ENCODE data around the gene JMJD7.

DNA sequence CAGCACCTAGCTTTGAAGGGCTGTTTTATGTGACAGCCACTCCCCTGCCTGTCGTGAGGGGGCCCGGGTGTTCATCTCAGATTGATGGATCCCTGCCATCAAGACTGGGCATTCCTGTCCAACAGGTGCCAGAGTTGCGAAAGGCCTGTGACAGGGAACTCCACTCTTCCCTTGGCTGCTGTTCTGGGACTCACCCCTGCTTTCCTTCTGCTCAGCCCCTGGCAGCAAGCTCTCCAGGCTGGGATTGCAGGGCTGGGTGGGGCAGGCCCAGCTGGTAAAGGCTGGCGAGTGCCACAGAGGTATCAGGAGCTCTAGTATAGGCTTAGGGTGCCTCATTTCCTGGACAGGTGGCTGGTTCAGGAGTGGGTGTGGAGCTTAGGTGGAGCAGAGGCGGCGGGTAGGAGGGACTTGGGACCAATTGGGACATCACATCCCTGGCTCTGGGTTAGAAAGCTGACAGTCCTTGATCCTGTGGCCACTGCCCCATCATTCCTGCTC lies 10.6 kb downstream of the JMJD7 start, which contains the start of gene PLA2G4B:
- TF ChIP-seq, protein P1, sequence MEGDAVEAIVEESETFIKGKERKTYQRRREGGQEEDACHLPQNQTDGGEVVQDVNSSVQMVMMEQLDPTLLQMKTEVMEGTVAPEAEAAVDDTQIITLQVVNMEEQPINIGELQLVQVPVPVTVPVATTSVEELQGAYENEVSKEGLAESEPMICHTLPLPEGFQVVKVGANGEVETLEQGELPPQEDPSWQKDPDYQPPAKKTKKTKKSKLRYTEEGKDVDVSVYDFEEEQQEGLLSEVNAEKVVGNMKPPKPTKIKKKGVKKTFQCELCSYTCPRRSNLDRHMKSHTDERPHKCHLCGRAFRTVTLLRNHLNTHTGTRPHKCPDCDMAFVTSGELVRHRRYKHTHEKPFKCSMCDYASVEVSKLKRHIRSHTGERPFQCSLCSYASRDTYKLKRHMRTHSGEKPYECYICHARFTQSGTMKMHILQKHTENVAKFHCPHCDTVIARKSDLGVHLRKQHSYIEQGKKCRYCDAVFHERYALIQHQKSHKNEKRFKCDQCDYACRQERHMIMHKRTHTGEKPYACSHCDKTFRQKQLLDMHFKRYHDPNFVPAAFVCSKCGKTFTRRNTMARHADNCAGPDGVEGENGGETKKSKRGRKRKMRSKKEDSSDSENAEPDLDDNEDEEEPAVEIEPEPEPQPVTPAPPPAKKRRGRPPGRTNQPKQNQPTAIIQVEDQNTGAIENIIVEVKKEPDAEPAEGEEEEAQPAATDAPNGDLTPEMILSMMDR (IDR thresholded peaks at IDR 0.05; ENCODE audit: borderline replicate concordance, extremely low read depth, low read length, poor library complexity, severe bottlenecking) = no peak
- TF ChIP-seq EZH2 (IDR thresholded peaks at IDR 0.05; ENCODE audit: borderline replicate concordance, low read depth, low read length, severe bottlenecking) = no peak

Measured in DND-41 (cell line).